Small intestine (tissue), 7 donors: ENCODE data around the gene LRRC36. TPM values are rescaled to one million over a fixed set of nuclear protein-coding genes. Genes with fewer than 3 reads are reported as not detected.

Experiments
- DNase-seq, 2 donors: peaks; one replicate each; pipeline versions ENCODE4 v3.0.0 to v3.0.0-alpha.2; 2013
- FAIRE-seq: peaks from 2 replicates; lab custom pipeline; 2012; peaks lifted over from hg19 to GRCh38; lab: Jason Lieb, UNC
- H3K27ac ChIP-seq, 3 donors: one replicate each; pipeline ENCODE4 v1.5.1; 2013; ENCODE audit warnings: low read length in 2 of 3, mild to moderate bottlenecking in 2 of 3, control low read depth in 1 of 3, inconsistent platforms in 1 of 3, low read depth in 1 of 3, moderate library complexity in 1 of 3
- H3K27me3 ChIP-seq, 3 donors: one replicate each; pipeline ENCODE4 v1.6.1; 2013; ENCODE audit warnings: low read length in 3 of 3, inconsistent platforms in 1 of 3; ENCODE audit not compliant: control insufficient read depth in 3 of 3, insufficient read depth in 3 of 3
- H3K36me3 ChIP-seq, 3 donors: one replicate each; pipeline ENCODE4 v1.6.1; 2013; ENCODE audit warnings: low read length in 3 of 3, inconsistent platforms in 1 of 3, low read depth in 1 of 3, mild to moderate bottlenecking in 1 of 3, moderate library complexity in 1 of 3; ENCODE audit not compliant: control insufficient read depth in 3 of 3, insufficient read depth in 2 of 3
- H3K4me1 ChIP-seq, 3 donors: one replicate each; pipeline ENCODE4 v1.6.1; 2013; ENCODE audit warnings: low read length in 2 of 3, inconsistent platforms in 1 of 3, low read depth in 1 of 3, mild to moderate bottlenecking in 1 of 3, moderate library complexity in 1 of 3; ENCODE audit not compliant: control insufficient read depth in 3 of 3, insufficient read depth in 2 of 3
- H3K4me3 ChIP-seq, 3 donors: one replicate each; pipeline ENCODE4 v1.5.1; 2013; ENCODE audit warnings: low read length in 3 of 3, control low read depth in 1 of 3, inconsistent platforms in 1 of 3, low read depth in 1 of 3, mild to moderate bottlenecking in 1 of 3, moderate library complexity in 1 of 3
- H3K9me3 ChIP-seq, 2 donors: one replicate each; pipeline ENCODE4 v1.6.1; 2013; ENCODE audit warnings: low read depth in 1 of 2, low read length in 1 of 2; ENCODE audit not compliant: control insufficient read depth in 2 of 2, insufficient read depth in 1 of 2
- WGBS, 3 donors: extraction: QIAGEN DNeasy Blood & Tissue Kit; methylation state at CpG; one replicate each; pipeline ENCODE4 v1.1.7; 2013; 5-methylcytosine and 5-hydroxymethylcytosine counted together
- polyA plus RNA-seq, 4 donors: library from polyadenylated mRNA; stranded (reverse) in 3 of 4; unstranded in 1 of 4; fragments of 200-250 nt in 3 of 4; fragments of 120-200 nt in 1 of 4; gene quantifications; one replicate each; pipeline versions ENCODE4 v1.2.1 to v1.2.3, GENCODE V29; 2013
- donor health status: healthy with polysubstance abuse.
- donor health status: control.
- donor health status: control.
- donor health status: Bipolar disorder and iron deficiency.
- donor health status: healthy.

LRRC36 gene
- polyA plus RNA-seq, 4 donors, result 0.87 to 1.9 TPM; not detected in 2

DNA sequence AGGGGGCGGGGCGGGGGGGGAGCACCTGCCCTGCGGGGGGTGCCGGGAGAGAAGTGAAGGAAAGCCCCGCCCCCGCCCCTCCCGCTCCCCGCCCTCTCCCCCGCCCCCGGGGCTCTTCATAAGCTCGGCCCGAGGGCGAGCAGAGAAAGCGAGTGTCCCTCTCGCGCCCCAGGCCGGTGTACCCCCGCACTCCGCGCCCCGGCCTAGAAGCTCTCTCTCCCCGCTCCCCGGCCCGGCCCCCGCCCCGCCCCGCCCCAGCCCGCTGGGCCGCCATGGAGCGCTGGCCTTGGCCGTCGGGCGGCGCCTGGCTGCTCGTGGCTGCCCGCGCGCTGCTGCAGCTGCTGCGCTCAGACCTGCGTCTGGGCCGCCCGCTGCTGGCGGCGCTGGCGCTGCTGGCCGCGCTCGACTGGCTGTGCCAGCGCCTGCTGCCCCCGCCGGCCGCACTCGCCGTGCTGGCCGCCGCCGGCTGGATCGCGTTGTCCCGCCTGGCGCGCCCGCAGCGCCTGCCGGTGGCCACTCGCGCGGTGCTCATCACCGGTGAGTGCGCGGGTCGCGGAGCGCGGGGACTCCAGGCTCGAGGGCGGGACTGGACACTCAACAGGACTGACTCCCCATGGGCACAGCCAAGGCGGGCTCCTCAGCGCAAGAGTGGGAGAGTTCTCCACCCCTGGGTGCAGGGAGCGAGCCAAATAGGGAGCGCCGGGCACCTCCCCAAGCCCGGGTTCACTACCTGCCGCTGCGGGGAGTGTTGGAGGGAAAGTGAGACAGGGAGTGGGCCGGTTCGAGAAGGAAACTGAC lies 104.6 kb downstream of the LRRC36 start, which contains the start of gene HSD11B2:
TSS of gene HSD11B2 (plus strand) at position 145 of the 798 bp plus-strand sequence. CDS start at position 273, 128 bp downstream.
- H3K27ac ChIP-seq, result peak within 1 kb of the TSS; percentile 8 to 97 (median 95)
- DNase-seq, result peak; percentile 81 to 93
- peaks cover 0 to 20% (median 3%) of the 10 kb centered on the region in 3 donors for H3K36me3 ChIP-seq
- peaks cover 0 to 31% (median 0%) of the 10 kb centered on the region in 3 donors for H3K27me3 ChIP-seq
- no peak for FAIRE-seq
- 1% methylated on average over 39 to 87 of the region's 87 CpGs for WGBS, 3 donors
- H3K4me3 ChIP-seq, result peak within 1 kb of the TSS; percentile 31 to 83 (median 54)
- H3K9me3 ChIP-seq, result no peaks in the 10 kb centered on the region
- H3K4me1 ChIP-seq, result peaks cover 0 to 25% (median 4%) of the 10 kb centered on the region in 3 donors

DNA sequence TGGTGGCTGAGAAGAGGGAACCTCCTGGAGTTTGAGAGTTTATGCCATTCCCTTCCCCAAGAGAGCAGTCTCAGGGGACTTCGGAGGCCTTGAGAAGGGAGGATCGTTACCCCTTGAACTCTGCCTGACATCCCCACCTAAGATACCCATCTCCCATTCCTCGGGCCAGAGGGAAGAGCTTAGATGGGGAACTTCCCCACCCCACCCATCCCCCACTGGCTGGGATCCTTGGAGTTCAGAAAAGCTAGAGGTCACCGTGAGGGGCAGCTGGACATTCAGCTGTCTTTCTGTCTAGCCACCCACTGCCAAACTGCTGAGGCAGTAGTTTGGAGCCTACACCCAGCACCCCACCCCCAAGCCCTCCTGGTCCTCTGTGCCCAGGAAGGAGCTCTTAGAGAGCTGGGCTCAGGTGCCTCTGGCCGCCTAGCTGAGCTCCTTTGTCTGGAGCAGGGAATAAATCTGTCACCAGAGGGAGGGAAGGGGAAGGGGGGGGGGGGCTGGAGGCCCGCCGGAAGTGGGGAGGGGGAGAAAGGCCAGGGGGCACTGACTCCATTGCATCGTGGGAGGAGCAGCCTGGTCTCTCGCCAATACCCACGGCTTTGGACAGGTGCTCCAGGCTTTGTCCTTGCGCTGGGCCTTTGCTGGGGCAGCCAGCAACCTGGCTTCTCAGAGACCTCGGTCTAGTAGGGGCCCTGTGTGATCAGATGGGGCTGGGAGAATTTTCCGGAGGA lies 105.3 kb downstream of the LRRC36 start:
- DNase-seq (peak in 1 of 2 donors; percentile 53), FAIRE-seq (no peak)
- Histone ChIP-seq H3K36me3 (peaks cover 3 to 27% (median 3%) of the 10 kb centered on the region in 3 donors), H3K4me1 (peaks cover 0 to 25% (median 4%) of the 10 kb centered on the region in 3 donors), H3K27me3 (peaks cover 0 to 31% (median 0%) of the 10 kb centered on the region in 3 donors), H3K27ac (peak overlapping the region in 2 of 3 donors; percentile 88 to 95), H3K9me3 (no peaks in the 10 kb centered on the region), H3K4me3 (peak overlapping the region; percentile 31 to 83 (median 54))
- 15 to 32% (median 22%) methylated on average over 11 to 13 of the region's 13 CpGs for WGBS, 3 donors

DNA sequence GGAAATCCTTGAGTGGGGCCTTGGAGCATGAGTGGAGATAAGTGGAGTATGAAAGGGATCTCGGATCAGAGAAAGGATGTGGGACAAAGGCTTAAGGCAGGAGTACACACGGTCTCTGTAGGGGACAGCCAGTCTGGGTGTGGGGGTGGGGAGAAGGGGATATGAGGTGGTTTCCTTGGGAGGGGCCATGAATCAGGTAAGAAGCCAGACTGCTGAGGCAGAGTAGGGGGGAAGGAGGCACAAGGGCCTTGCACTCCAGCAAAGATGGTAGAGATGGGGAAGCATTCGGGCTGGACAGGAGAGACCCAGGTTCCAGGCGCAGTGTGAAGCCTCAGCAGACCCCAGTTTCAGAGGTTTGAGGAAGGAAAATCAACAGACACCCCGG lies 105.9 kb downstream of the LRRC36 start:
- WGBS, 3 donors, result 37 to 56% (median 46%) methylated on average over 5 of the region's 5 CpGs
- Histone ChIP-seq H3K4me1 (peaks cover 0 to 25% (median 4%) of the 10 kb centered on the region in 3 donors), H3K9me3 (no peaks in the 10 kb centered on the region), H3K27me3 (peaks cover 0 to 31% (median 0%) of the 10 kb centered on the region in 3 donors), H3K4me3 (peak overlapping the region in 2 of 3 donors; percentile 54 to 83), H3K27ac (peak overlapping the region in 2 of 3 donors; percentile 50 to 95), H3K36me3 (peaks cover 3 to 33% (median 5%) of the 10 kb centered on the region in 3 donors)
- FAIRE-seq (no peak), DNase-seq (no peak)

DNA sequence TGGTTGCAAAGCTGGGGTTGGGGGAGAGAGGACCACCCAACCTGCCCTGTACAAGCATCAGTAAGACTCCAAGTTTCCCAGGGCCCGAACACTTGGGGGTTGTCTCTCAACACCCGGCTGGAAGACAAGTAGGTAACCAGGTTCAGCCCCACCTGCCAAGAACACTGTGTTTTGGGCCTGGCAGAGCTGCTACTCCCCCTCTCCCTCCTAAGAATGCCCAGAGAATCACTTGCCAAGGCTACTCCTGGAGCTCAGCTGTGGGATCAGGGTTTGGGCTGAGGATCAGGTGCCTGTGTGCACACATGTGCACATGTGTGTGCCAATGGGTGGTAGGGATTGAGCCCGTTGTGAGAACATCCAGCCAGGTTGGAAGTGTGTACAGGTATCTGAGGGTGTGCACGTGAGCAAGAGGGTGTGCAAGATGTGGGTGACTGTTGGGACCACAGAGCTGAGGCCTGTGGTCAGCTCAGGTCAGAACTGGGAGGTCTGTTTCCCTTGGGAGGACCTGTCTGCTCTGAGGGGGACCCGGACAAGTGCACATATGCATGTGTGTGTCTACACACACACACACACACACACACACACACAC lies 106.6 kb downstream of the LRRC36 start:
- 68 to 82% (median 76%) methylated on average over 5 of the region's 5 CpGs for WGBS, 3 donors
- peaks cover 5 to 40% (median 7%) of the 10 kb centered on the region in 3 donors for H3K36me3 ChIP-seq
- no peaks in the 10 kb centered on the region for H3K9me3 ChIP-seq
- FAIRE-seq (no peak), DNase-seq (no peak)
- peak overlapping the region in 2 of 3 donors; percentile 50 to 95 for H3K27ac ChIP-seq
- H3K27me3 ChIP-seq, result peaks cover 0 to 28% (median 0%) of the 10 kb centered on the region in 3 donors
- peaks cover 0 to 22% (median 4%) of the 10 kb centered on the region in 3 donors for H3K4me1 ChIP-seq
- H3K4me3 ChIP-seq, result peak overlapping the region in 1 of 3 donors; percentile 83

Other genes starting within 250 kb of the LRRC36 start
- gene PHAF1, start 216.9 kb upstream of the LRRC36 start, polyA plus RNA-seq, result 10 to 100 TPM in 2 of 4 donors, 1 to 10 TPM in 2; 5.9 to 13.6 (median 8.7) TPM
- 1 to 10 TPM in 3 of 4 donors, under 1 TPM in 1; 0.89 to 4.9 (median 2.6) TPM for gene B3GNT9, start 175.8 kb upstream of the LRRC36 start, polyA plus RNA-seq
- gene TRADD, start 166.9 kb upstream of the LRRC36 start, polyA plus RNA-seq, result 10 to 100 TPM; 16.6 to 37.8 (median 23.6) TPM
- gene FBXL8, start 166.9 kb upstream of the LRRC36 start, polyA plus RNA-seq, result 10 to 100 TPM in 1 of 4 donors, 1 to 10 TPM in 3; 5.8 to 13.1 (median 6.9) TPM
- 10 to 100 TPM in 1 of 4 donors, 1 to 10 TPM in 3; 4.6 to 15.1 (median 7.6) TPM for gene HSF4, start 162.1 kb upstream of the LRRC36 start, polyA plus RNA-seq
- 10 to 100 TPM in 2 of 4 donors, 1 to 10 TPM in 2; 4.5 to 17.1 (median 9.5) TPM for gene NOL3, start 156.3 kb upstream of the LRRC36 start, polyA plus RNA-seq
- 10 to 100 TPM; 15.7 to 19.0 (median 18.2) TPM for gene MATCAP1, start 142.9 kb upstream of the LRRC36 start, polyA plus RNA-seq
- gene EXOC3L1, start 136.7 kb upstream of the LRRC36 start, polyA plus RNA-seq, result 1 to 10 TPM; 1.6 to 7.9 (median 6.0) TPM
- 10 to 100 TPM; 48.6 to 63.7 (median 58.3) TPM for gene E2F4, start 134.7 kb upstream of the LRRC36 start, polyA plus RNA-seq
- 100 to 1,000 TPM in 1 of 4 donors, 10 to 100 TPM in 3; 36.3 to 101 (median 67.4) TPM for gene ELMO3, start 127.7 kb upstream of the LRRC36 start, polyA plus RNA-seq
- 100 to 1,000 TPM in 2 of 4 donors, 10 to 100 TPM in 2; 63.0 to 153 (median 102) TPM for gene TMEM208, start 99.7 kb upstream of the LRRC36 start, polyA plus RNA-seq
- gene FHOD1, start 79.3 kb upstream of the LRRC36 start, polyA plus RNA-seq, result 10 to 100 TPM; 12.4 to 19.7 (median 15.8) TPM
- gene SLC9A5, start 77.8 kb upstream of the LRRC36 start, polyA plus RNA-seq, result under 1 TPM in 3 of 4 donors, not detected in 1; 0.39 to 0.78 (median 0.54) TPM
- gene PLEKHG4, start 47.3 kb upstream of the LRRC36 start, polyA plus RNA-seq, result 1 to 10 TPM; 1.6 to 7.9 (median 4.9) TPM
- under 1 TPM in 2 of 4 donors, not detected in 2; 0.01 to 0.19 TPM for gene KCTD19, start 74 bp upstream of the LRRC36 start, polyA plus RNA-seq
- gene TPPP3, start 66.7 kb downstream of the LRRC36 start, polyA plus RNA-seq, result 10 to 100 TPM; 10.3 to 34.8 (median 22.2) TPM
- 1 to 10 TPM in 3 of 4 donors, not detected in 1; 1.9 to 5.3 (median 5.2) TPM for gene ZDHHC1, start 89.7 kb downstream of the LRRC36 start, polyA plus RNA-seq
- gene HSD11B2, start 104.3 kb downstream of the LRRC36 start, polyA plus RNA-seq, result 100 to 1,000 TPM in 2 of 4 donors, 10 to 100 TPM in 1, 1 to 10 TPM in 1; 9.7 to 166 (median 111) TPM
- gene ATP6V0D1, start 154.3 kb downstream of the LRRC36 start, polyA plus RNA-seq, result 100 to 1,000 TPM in 3 of 4 donors, 10 to 100 TPM in 1; 98.8 to 158 (median 137) TPM
- under 1 TPM in 1 of 4 donors, not detected in 3; 0.10 TPM for gene AGRP, start 156.7 kb downstream of the LRRC36 start, polyA plus RNA-seq
- gene RIPOR1, start 202.0 kb downstream of the LRRC36 start, polyA plus RNA-seq, result 10 to 100 TPM in 3 of 4 donors, 1 to 10 TPM in 1; 2.9 to 19.1 (median 10.9) TPM
- 10 to 100 TPM; 23.5 to 45.0 (median 24.2) TPM for gene CTCF, start 235.7 kb downstream of the LRRC36 start, polyA plus RNA-seq